ENCODE measurements around the gene DBN1. TPM values are rescaled to one million over a fixed set of nuclear protein-coding genes. Genes with fewer than 3 reads are reported as not detected.
A peak's percentile ranks its signal among the peaks of the same experiment; 100 is the strongest.

DBN1 gene
- polyA plus RNA-seq, 1 donor (not counting 4 experiments of a cell fraction or from before 2014, with no cell fraction given): 59.4 TPM

DNA sequence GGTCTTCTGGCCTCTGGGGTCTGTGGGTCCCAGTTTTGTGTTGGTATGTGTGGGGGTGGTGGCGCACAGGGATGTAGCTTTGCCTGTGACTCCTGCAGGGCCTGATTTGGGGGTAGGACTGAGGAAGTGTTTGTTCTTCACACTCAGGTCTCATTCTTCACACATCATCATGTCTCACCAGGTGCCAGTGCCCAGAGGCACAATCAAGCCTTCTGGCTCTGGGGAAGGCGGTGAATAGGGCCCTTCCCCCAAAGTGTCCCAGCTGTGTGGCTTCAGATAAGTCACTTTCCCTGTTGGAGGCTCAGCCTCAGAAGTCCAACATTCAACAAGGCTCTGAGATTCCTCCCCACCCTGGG is 5.1 kb downstream of the DBN1 start:
- FAIRE-seq (peak; percentile 77), DNase-seq (ENCODE audit: low read depth, low spot score) (peak; percentile 86)
- Histone ChIP-seq H2AFZ (ENCODE audit: control insufficient read depth, low read length) (no peak overlapping the region), H3K9ac (ENCODE audit: control insufficient read depth, extremely low read depth, insufficient read depth, low read length) (no peak overlapping the region), H3K79me2 (ENCODE audit: control insufficient read depth, insufficient read depth, low read length) (peaks cover 23% of the 10 kb centered on the region), H3K9me3 (ENCODE audit: control insufficient read depth, low read depth, low read length) (no peaks in the 10 kb centered on the region), H3K9me1 (ENCODE audit: control insufficient read depth, extremely low read depth, insufficient read depth, low read length) (peaks cover 10% of the 10 kb centered on the region), H3K36me3 (ENCODE audit: control insufficient read depth in 2 of 2, extremely low read depth in 1 of 2, insufficient read depth in 2 of 2, low read length in 2 of 2) (peaks cover 12 to 19% of the 10 kb centered on the region in 2 experiments), H3K27ac (ENCODE audit: control insufficient read depth, insufficient read depth, low read length) (peak overlapping the region; percentile 18), H3K27me3 (ENCODE audit: control insufficient read depth, extremely low read depth, insufficient read depth, low read length) (no peaks in the 10 kb centered on the region), H4K20me1 (ENCODE audit: control insufficient read depth, extremely low read depth, insufficient read depth, low read length) (peaks cover 16% of the 10 kb centered on the region), H3K4me3 (ENCODE audit: control insufficient read depth in 2 of 3, extremely low read depth in 1 of 3, insufficient read depth in 2 of 3, low read depth in 1 of 3, low read length in 3 of 3) (no peak overlapping the region), H3K4me2 (ENCODE audit: control insufficient read depth, extremely low read depth, insufficient read depth, low read depth, low read length) (peak overlapping the region; percentile 9), H3K4me1 (ENCODE audit: control insufficient read depth, extremely low read depth, insufficient read depth, low read length) (peaks cover 35% of the 10 kb centered on the region)
- TF ChIP-seq CTCF (optimal IDR thresholded peaks at IDR 0.05 in 1 of 3, IDR thresholded peaks at IDR 0.05 in 1 of 3, conservative IDR thresholded peaks at IDR 0.05 in 1 of 3; ENCODE audit: extremely low read depth in 1 of 3, insufficient read depth in 2 of 3, low read length in 3 of 3) (no peak), EZH2 (IDR thresholded peaks at IDR 0.05; ENCODE audit: low read length) (no peak)
- dilution Hi-C loops (cut with MboI; ENCODE audit: extremely low pct_ligation_motif_present, low sequenced_read_pairs): no loop called here

DNA sequence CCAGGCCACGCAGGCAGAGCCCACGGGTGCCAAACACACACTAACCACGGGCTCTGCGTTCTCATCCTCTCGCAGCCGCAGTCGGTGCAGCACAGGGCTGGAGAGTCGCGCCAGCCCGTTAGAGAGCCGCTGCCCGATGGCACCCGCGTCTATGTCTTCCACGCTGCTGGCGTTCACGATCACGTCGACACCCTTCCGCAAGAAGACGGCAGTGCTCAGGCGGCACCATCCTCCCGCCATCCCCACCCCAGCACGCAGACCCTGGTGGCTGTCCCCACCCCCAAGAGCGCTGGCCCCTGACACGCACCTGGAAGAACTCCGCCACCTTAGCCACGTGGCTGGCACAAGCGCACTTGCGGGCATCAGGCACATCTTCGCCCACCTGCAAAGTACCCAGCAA is 6.0 kb downstream of the DBN1 start:
- peaks cover 10% of the 10 kb centered on the region for H3K9me1 ChIP-seq (ENCODE audit: control insufficient read depth, extremely low read depth, insufficient read depth, low read length)
- H3K36me3 ChIP-seq (ENCODE audit: control insufficient read depth in 2 of 2, extremely low read depth in 1 of 2, insufficient read depth in 2 of 2, low read length in 2 of 2): peaks cover 14 to 20% of the 10 kb centered on the region in 2 experiments
- H3K27ac ChIP-seq (ENCODE audit: control insufficient read depth, insufficient read depth, low read length): no peak overlapping the region
- H3K4me1 ChIP-seq (ENCODE audit: control insufficient read depth, extremely low read depth, insufficient read depth, low read length): peaks cover 35% of the 10 kb centered on the region
- H4K20me1 ChIP-seq (ENCODE audit: control insufficient read depth, extremely low read depth, insufficient read depth, low read length): peaks cover 16% of the 10 kb centered on the region
- no peak overlapping the region for H3K4me2 ChIP-seq (ENCODE audit: control insufficient read depth, extremely low read depth, insufficient read depth, low read depth, low read length)
- FAIRE-seq (no peak), DNase-seq (ENCODE audit: low read depth, low spot score) (no peak)
- no peak overlapping the region for H2AFZ ChIP-seq (ENCODE audit: control insufficient read depth, low read length)
- H3K4me3 ChIP-seq (ENCODE audit: control insufficient read depth in 2 of 3, extremely low read depth in 1 of 3, insufficient read depth in 2 of 3, low read depth in 1 of 3, low read length in 3 of 3): no peak overlapping the region
- TF ChIP-seq CTCF (optimal IDR thresholded peaks at IDR 0.05 in 1 of 3, IDR thresholded peaks at IDR 0.05 in 1 of 3, conservative IDR thresholded peaks at IDR 0.05 in 1 of 3; ENCODE audit: extremely low read depth in 1 of 3, insufficient read depth in 2 of 3, low read length in 3 of 3) (no peak), EZH2 (IDR thresholded peaks at IDR 0.05; ENCODE audit: low read length) (no peak)
- no peaks in the 10 kb centered on the region for H3K9me3 ChIP-seq (ENCODE audit: control insufficient read depth, low read depth, low read length)
- H3K27me3 ChIP-seq (ENCODE audit: control insufficient read depth, extremely low read depth, insufficient read depth, low read length): no peaks in the 10 kb centered on the region
- H3K9ac ChIP-seq (ENCODE audit: control insufficient read depth, extremely low read depth, insufficient read depth, low read length): no peak overlapping the region
- dilution Hi-C loops (cut with MboI; ENCODE audit: extremely low pct_ligation_motif_present, low sequenced_read_pairs): no loop called here
- peaks cover 23% of the 10 kb centered on the region for H3K79me2 ChIP-seq (ENCODE audit: control insufficient read depth, insufficient read depth, low read length)
